Stimulated activated CD8-positive, alpha-beta memory T cell treated with anti-CD3 and anti-CD28 coated beads, Interleukin-4, amount 100 ng/mL, for 48 hours (primary cell): Measurements from ENCODE around the gene CSPG4.
"Not testable (repeated sequence)": the region's sequence is repeated elsewhere in the genome, so short reads cannot be mapped to it uniquely, and the experiment has no call there.

Experiments
- DNase-seq: peaks from one replicate; pipeline ENCODE4 v3.0.0-alpha.2; 2020

The CSPG4 gene

GRCh38 chr15:75703440-75704262 is 9.0 kb downstream of the CSPG4 start:
- DNase-seq: not testable (repeated sequence)

- DNase-seq: no peak
Observed at GRCh38 chr15:75702436-75702835, 10.2 kb downstream of the CSPG4 start.

- DNase-seq: not testable (repeated sequence)
Observed at GRCh38 chr15:75701071-75702003, 11.3 kb downstream of the CSPG4 start.

- peak; percentile 44 for DNase-seq
Observed at GRCh38 chr15:75699961-75700874, 12.4 kb downstream of the CSPG4 start.

GRCh38 chr15:75699517-75699916 is 13.1 kb downstream of the CSPG4 start:
- not testable (repeated sequence) for DNase-seq

GRCh38 chr15:75697974-75698747 is 14.5 kb downstream of the CSPG4 start:
- DNase-seq: not testable (repeated sequence)

GRCh38 chr15:75697523-75697922 is 15.1 kb downstream of the CSPG4 start:
- DNase-seq: no peak

GRCh38 chr15:75696854-75697259 is 15.8 kb downstream of the CSPG4 start:
- DNase-seq: no peak

- no peak for DNase-seq
Observed at GRCh38 chr15:75696311-75696720, 16.3 kb downstream of the CSPG4 start.

GRCh38 chr15:75695634-75696310 is 16.9 kb downstream of the CSPG4 start:
- DNase-seq: no peak

- no peak for DNase-seq
Observed at GRCh38 chr15:75695220-75695619, 17.4 kb downstream of the CSPG4 start.

GRCh38 chr15:75694241-75695182 is 18.1 kb downstream of the CSPG4 start:
- DNase-seq: no peak

GRCh38 chr15:75693501-75694240 is 19.0 kb downstream of the CSPG4 start:
- no peak for DNase-seq

GRCh38 chr15:75693028-75693427 is 19.6 kb downstream of the CSPG4 start:
- DNase-seq: not testable (repeated sequence)

GRCh38 chr15:75692311-75692710 is 20.3 kb downstream of the CSPG4 start:
- not testable (repeated sequence) for DNase-seq

GRCh38 chr15:75689429-75689828 is 23.2 kb downstream of the CSPG4 start:
- DNase-seq: not testable (repeated sequence)

- DNase-seq: no peak
Observed at GRCh38 chr15:75688831-75689230, 23.8 kb downstream of the CSPG4 start.

GRCh38 chr15:75688278-75688557 is 24.4 kb downstream of the CSPG4 start:
- DNase-seq: no peak

GRCh38 chr15:75687486-75688277 is 25.0 kb downstream of the CSPG4 start:
- DNase-seq: no peak
